ENCODE measurements around the gene TRIM17.

Gene TRIM17

GRCh38 chr1:228392111-228392936 is 24.3 kb downstream of the TRIM17 start:
- H3K4me3 ChIP-seq (ENCODE audit: low read length), result no peak overlapping the region
- no peaks in the 10 kb centered on the region for H3K27me3 ChIP-seq (ENCODE audit: low read depth, low read length)
- H3K9ac ChIP-seq (ENCODE audit: low read length), result no peak overlapping the region
- no peaks in the 10 kb centered on the region for H3K79me2 ChIP-seq (ENCODE audit: low read length)
- H3K27ac ChIP-seq (ENCODE audit: low read length), result no peak overlapping the region
- peaks cover 22% of the 10 kb centered on the region for H3K36me3 ChIP-seq (replicated peaks; ENCODE audit: low read depth, low read length)
- H4K20me1 ChIP-seq (ENCODE audit: insufficient read depth, low read length), result peaks cover 3% of the 10 kb centered on the region
- TF ChIP-seq CTCF (IDR thresholded peaks at IDR 0.05; ENCODE audit: low read depth, low read length), result no peak
- no peak for TF ChIP-seq EZH2phosphoT487 (IDR thresholded peaks at IDR 0.05; ENCODE audit: low read depth)
- no peaks in the 10 kb centered on the region for H3K4me1 ChIP-seq (ENCODE audit: low read length)
- no peaks in the 10 kb centered on the region for H3K9me3 ChIP-seq (ENCODE audit: insufficient read depth, low read length)
- no peak overlapping the region for H2AFZ ChIP-seq (ENCODE audit: low read depth, low read length)
- no peak overlapping the region for H3K4me2 ChIP-seq (ENCODE audit: low read length)

- Histone ChIP-seq H2AFZ (ENCODE audit: low read depth, low read length) (no peak overlapping the region), H3K4me3 (ENCODE audit: low read length) (no peak overlapping the region), H4K20me1 (ENCODE audit: insufficient read depth, low read length) (peaks cover 3% of the 10 kb centered on the region; the same call in 1 of the 2 replicates), H3K36me3 (replicated peaks; ENCODE audit: low read depth, low read length) (peaks cover 20% of the 10 kb centered on the region), H3K4me2 (ENCODE audit: low read length) (no peak overlapping the region), H3K79me2 (ENCODE audit: low read length) (no peaks in the 10 kb centered on the region), H3K9me3 (ENCODE audit: insufficient read depth, low read length) (no peaks in the 10 kb centered on the region), H3K9ac (ENCODE audit: low read length) (no peak overlapping the region), H3K27me3 (ENCODE audit: low read depth, low read length) (no peaks in the 10 kb centered on the region), H3K27ac (ENCODE audit: low read length) (no peak overlapping the region), H3K4me1 (ENCODE audit: low read length) (no peaks in the 10 kb centered on the region)
- TF ChIP-seq CTCF (IDR thresholded peaks at IDR 0.05; ENCODE audit: low read depth, low read length) (no peak), EZH2phosphoT487 (IDR thresholded peaks at IDR 0.05; ENCODE audit: low read depth) (no peak)
Measured at GRCh38 chr1:228391411-228392020, 25.1 kb downstream of the TRIM17 start.

- Histone ChIP-seq H3K4me3 (ENCODE audit: low read length) (no peak overlapping the region), H3K4me1 (ENCODE audit: low read length) (no peaks in the 10 kb centered on the region), H3K27me3 (ENCODE audit: low read depth, low read length) (no peaks in the 10 kb centered on the region), H3K27ac (ENCODE audit: low read length) (no peak overlapping the region), H2AFZ (ENCODE audit: low read depth, low read length) (no peak overlapping the region), H3K9me3 (ENCODE audit: insufficient read depth, low read length) (no peaks in the 10 kb centered on the region), H3K4me2 (ENCODE audit: low read length) (no peak overlapping the region), H3K9ac (ENCODE audit: low read length) (no peak overlapping the region), H3K79me2 (ENCODE audit: low read length) (no peaks in the 10 kb centered on the region), H4K20me1 (ENCODE audit: insufficient read depth, low read length) (peaks cover 3% of the 10 kb centered on the region; the same call in 1 of the 2 replicates), H3K36me3 (replicated peaks; ENCODE audit: low read depth, low read length) (peaks cover 12% of the 10 kb centered on the region)
- no peak for TF ChIP-seq EZH2phosphoT487 (IDR thresholded peaks at IDR 0.05; ENCODE audit: low read depth)
- no peak for TF ChIP-seq CTCF (IDR thresholded peaks at IDR 0.05; ENCODE audit: low read depth, low read length)
Measured at GRCh38 chr1:228390649-228391048, 26.0 kb downstream of the TRIM17 start.

- H3K36me3 ChIP-seq (replicated peaks; ENCODE audit: low read depth, low read length), result peaks cover 2% of the 10 kb centered on the region
- H3K9me3 ChIP-seq (ENCODE audit: insufficient read depth, low read length), result no peaks in the 10 kb centered on the region
- H3K4me2 ChIP-seq (ENCODE audit: low read length), result no peak overlapping the region
- no peaks in the 10 kb centered on the region for H3K27me3 ChIP-seq (ENCODE audit: low read depth, low read length)
- H3K9ac ChIP-seq (ENCODE audit: low read length), result no peak overlapping the region
- H3K4me1 ChIP-seq (ENCODE audit: low read length), result no peaks in the 10 kb centered on the region
- no peak overlapping the region for H3K27ac ChIP-seq (ENCODE audit: low read length)
- H3K79me2 ChIP-seq (ENCODE audit: low read length), result no peaks in the 10 kb centered on the region
- no peak overlapping the region for H2AFZ ChIP-seq (ENCODE audit: low read depth, low read length)
- no peak overlapping the region for H3K4me3 ChIP-seq (ENCODE audit: low read length)
- H4K20me1 ChIP-seq (ENCODE audit: insufficient read depth, low read length), result peaks cover 3% of the 10 kb centered on the region; the same call in 1 of the 2 replicates
- TF ChIP-seq CTCF (IDR thresholded peaks at IDR 0.05; ENCODE audit: low read depth, low read length), result no peak
- TF ChIP-seq EZH2phosphoT487 (IDR thresholded peaks at IDR 0.05; ENCODE audit: low read depth), result no peak
Measured at GRCh38 chr1:228387321-228387720, 29.3 kb downstream of the TRIM17 start.
